ENCODE measurements around the gene UBALD1.

DNA sequence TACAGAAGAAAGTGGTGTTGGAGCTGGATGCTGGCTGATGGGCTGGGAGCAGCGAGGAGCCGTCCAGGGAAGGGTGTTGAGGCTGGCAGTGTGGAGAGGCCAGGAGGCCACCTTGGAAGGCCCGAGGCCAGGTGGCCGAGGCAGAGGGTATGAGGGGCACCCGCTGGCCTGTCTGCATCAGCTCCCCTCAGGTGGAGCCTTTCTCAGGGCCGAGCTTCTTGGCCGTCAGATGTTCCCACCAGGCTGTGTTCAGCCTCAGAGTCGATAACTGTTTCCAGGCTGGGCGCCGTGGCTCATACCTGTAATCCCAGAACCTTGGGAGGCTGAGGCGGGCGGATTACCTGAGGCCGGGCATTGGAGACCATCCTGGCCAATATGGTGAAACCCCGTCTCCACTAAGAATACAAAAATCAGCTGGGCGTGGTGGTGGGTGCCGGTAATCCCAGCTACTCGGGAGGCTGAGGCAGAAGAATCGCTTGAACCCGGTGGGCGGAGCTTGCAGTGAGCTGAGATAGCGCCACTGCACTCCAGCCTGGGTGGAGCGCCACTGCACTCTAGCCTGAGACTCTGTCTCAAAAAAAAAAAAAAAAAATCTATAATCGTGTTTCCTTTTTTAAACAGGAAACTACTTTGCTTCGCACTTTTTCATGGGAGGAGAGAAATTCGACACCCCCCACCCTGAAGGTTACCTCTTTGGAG is 35.2 kb upstream of the UBALD1 start:
- TF ChIP-seq PATZ1 (CRISPR knock-in tag; IDR thresholded peaks at IDR 0.05; ENCODE audit: borderline replicate concordance) (no peak), ARNTL (CRISPR knock-in tag; IDR thresholded peaks at IDR 0.05; ENCODE audit: borderline replicate concordance, low read depth) (no peak), ZNF8 (CRISPR knock-in tag; IDR thresholded peaks at IDR 0.05) (no peak), PPARA (CRISPR knock-in tag; IDR thresholded peaks at IDR 0.05; ENCODE audit: borderline replicate concordance) (no peak), SNAI2 (CRISPR knock-in tag; IDR thresholded peaks at IDR 0.05) (no peak), ZC3H10 (CRISPR knock-in tag; IDR thresholded peaks at IDR 0.05) (no peak)
- TF ChIP-seq, protein P1, sequence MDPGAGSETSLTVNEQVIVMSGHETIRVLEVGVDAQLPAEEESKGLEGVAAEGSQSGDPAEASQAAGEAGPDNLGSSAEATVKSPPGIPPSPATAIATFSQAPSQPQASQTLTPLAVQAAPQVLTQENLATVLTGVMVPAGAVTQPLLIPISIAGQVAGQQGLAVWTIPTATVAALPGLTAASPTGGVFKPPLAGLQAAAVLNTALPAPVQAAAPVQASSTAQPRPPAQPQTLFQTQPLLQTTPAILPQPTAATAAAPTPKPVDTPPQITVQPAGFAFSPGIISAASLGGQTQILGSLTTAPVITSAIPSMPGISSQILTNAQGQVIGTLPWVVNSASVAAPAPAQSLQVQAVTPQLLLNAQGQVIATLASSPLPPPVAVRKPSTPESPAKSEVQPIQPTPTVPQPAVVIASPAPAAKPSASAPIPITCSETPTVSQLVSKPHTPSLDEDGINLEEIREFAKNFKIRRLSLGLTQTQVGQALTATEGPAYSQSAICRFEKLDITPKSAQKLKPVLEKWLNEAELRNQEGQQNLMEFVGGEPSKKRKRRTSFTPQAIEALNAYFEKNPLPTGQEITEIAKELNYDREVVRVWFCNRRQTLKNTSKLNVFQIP (CRISPR knock-in tag; IDR thresholded peaks at IDR 0.05; ENCODE audit: borderline replicate concordance, low read depth) = no peak
